Measurements from ENCODE around the gene HTRA1.

DNA sequence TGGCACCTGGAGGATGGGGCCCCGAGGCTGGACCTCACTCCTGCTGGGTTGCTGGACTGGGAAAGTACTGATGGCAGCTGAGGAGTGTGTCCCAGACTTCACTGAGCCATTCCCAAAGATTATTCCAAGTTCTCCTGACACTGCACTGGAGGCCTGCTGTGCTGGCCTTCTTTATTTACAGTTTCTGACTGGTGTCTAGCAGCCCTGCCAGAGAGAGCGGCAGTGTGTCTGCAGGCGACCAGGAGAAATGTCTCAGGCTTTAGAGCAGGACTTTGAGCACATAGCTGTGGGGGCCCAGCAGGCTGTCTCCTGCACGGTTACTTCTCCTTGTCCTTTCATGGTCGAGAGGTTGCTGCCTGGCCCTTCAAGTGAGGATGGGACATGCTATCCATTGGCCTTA, 16.1 kb downstream of the HTRA1 start:
- TF ChIP-seq, protein P1, sequence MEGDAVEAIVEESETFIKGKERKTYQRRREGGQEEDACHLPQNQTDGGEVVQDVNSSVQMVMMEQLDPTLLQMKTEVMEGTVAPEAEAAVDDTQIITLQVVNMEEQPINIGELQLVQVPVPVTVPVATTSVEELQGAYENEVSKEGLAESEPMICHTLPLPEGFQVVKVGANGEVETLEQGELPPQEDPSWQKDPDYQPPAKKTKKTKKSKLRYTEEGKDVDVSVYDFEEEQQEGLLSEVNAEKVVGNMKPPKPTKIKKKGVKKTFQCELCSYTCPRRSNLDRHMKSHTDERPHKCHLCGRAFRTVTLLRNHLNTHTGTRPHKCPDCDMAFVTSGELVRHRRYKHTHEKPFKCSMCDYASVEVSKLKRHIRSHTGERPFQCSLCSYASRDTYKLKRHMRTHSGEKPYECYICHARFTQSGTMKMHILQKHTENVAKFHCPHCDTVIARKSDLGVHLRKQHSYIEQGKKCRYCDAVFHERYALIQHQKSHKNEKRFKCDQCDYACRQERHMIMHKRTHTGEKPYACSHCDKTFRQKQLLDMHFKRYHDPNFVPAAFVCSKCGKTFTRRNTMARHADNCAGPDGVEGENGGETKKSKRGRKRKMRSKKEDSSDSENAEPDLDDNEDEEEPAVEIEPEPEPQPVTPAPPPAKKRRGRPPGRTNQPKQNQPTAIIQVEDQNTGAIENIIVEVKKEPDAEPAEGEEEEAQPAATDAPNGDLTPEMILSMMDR (IDR thresholded peaks at IDR 0.05) = no peak
- TF ChIP-seq EP300 (IDR thresholded peaks at IDR 0.05) (no peak), POLR2A (IDR thresholded peaks at IDR 0.05) (no peak), POLR2AphosphoS5 (IDR thresholded peaks at IDR 0.05) (peak in 2 of 4 donors; percentile 44 to 53)

Data from sigmoid colon (tissue), 4 donors.